ENCODE measurements around the gene CLEC4C. TPM values are rescaled to one million over a fixed set of nuclear protein-coding genes. Genes with fewer than 3 reads are reported as not detected.

Gene CLEC4C
- total RNA-seq, 4 donors from 2014 or later = not detected

- TF ChIP-seq CTCF (IDR thresholded peaks at IDR 0.05) (no peak), POLR2AphosphoS5 (IDR thresholded peaks at IDR 0.05) (no peak), POLR2A (IDR thresholded peaks at IDR 0.05) (no peak), EP300 (IDR thresholded peaks at IDR 0.05; ENCODE audit: low read depth) (no peak)
Observed at GRCh38 chr12:7751394-7751793, 4.2 kb upstream of the CLEC4C start.

GRCh38 chr12:7750350-7750749, 3.2 kb upstream of the CLEC4C start:
- no peaks in the 10 kb centered on the region for H3K27me3 ChIP-seq
- H3K27ac ChIP-seq = no peak overlapping the region
- DNase-seq = no peak
- no peaks in the 10 kb centered on the region for H3K9me3 ChIP-seq
- TF ChIP-seq POLR2AphosphoS5 (IDR thresholded peaks at IDR 0.05) = no peak
- TF ChIP-seq CTCF (IDR thresholded peaks at IDR 0.05) = no peak
- TF ChIP-seq POLR2A (IDR thresholded peaks at IDR 0.05) = no peak
- no peak for TF ChIP-seq EP300 (IDR thresholded peaks at IDR 0.05; ENCODE audit: low read depth)
- WGBS, 2 donors (ENCODE audit: low coverage in 1 of 2) = 84% methylated on average over 6 of the region's 6 CpGs; no CpG with 5 or more reads in 1 of the 2 donors
- intact Hi-C loops (cut with DNase I; ENCODE audit: low total_unique reads) (no loop called here), in situ Hi-C loops (cut with MboI; ENCODE audit: low pct_ligation_motif_present in 1 of 4, low pct_unique_long_range_greater_than_20kb in 1 of 4, low sequenced_read_pairs in 3 of 4) (no loop called here)
- H3K36me3 ChIP-seq = no peaks in the 10 kb centered on the region
- H3K4me1 ChIP-seq = no peaks in the 10 kb centered on the region
- H3K4me3 ChIP-seq = no peak overlapping the region

More at GRCh38 chr12:7751394-7751793, 4.2 kb upstream of the CLEC4C start:
- Histone ChIP-seq H3K4me1 (no peaks in the 10 kb centered on the region), H3K9me3 (no peaks in the 10 kb centered on the region), H3K27me3 (no peaks in the 10 kb centered on the region), H3K27ac (no peak overlapping the region), H3K36me3 (no peaks in the 10 kb centered on the region), H3K4me3 (no peak overlapping the region)
- intact Hi-C loops (cut with DNase I; ENCODE audit: low total_unique reads) = no loop called here
- no peak for DNase-seq
- 85 to 92% methylated on average over 6 to 20 of the region's 20 CpGs for WGBS, 2 donors (ENCODE audit: low coverage in 1 of 2)
- in situ Hi-C loops (cut with MboI; ENCODE audit: low pct_ligation_motif_present in 1 of 4, low pct_unique_long_range_greater_than_20kb in 1 of 4, low sequenced_read_pairs in 3 of 4) = no loop called here

- Histone ChIP-seq H3K27me3 (no peaks in the 10 kb centered on the region), H3K36me3 (no peaks in the 10 kb centered on the region), H3K4me1 (no peaks in the 10 kb centered on the region), H3K9me3 (no peaks in the 10 kb centered on the region), H3K27ac (no peak overlapping the region), H3K4me3 (no peak overlapping the region)
- 70 to 79% methylated on average over 8 of the region's 8 CpGs for WGBS, 2 donors (ENCODE audit: low coverage in 1 of 2)
- DNase-seq = no peak
- TF ChIP-seq CTCF (IDR thresholded peaks at IDR 0.05) (no peak), POLR2A (IDR thresholded peaks at IDR 0.05) (no peak), EP300 (IDR thresholded peaks at IDR 0.05; ENCODE audit: low read depth) (no peak), POLR2AphosphoS5 (IDR thresholded peaks at IDR 0.05) (no peak)
- intact Hi-C loops (cut with DNase I; ENCODE audit: low total_unique reads) (no loop called here), in situ Hi-C loops (cut with MboI; ENCODE audit: low pct_ligation_motif_present in 1 of 4, low pct_unique_long_range_greater_than_20kb in 1 of 4, low sequenced_read_pairs in 3 of 4) (no loop called here)
Observed at GRCh38 chr12:7749442-7749841, 2.3 kb upstream of the CLEC4C start.

GRCh38 chr12:7748852-7749251, 1.7 kb upstream of the CLEC4C start:
- Histone ChIP-seq H3K36me3 (no peaks in the 10 kb centered on the region), H3K27me3 (no peaks in the 10 kb centered on the region), H3K9me3 (no peaks in the 10 kb centered on the region), H3K27ac (no peak overlapping the region), H3K4me3 (no peak overlapping the region), H3K4me1 (no peaks in the 10 kb centered on the region)
- in situ Hi-C loops (cut with MboI; ENCODE audit: low pct_ligation_motif_present in 1 of 4, low pct_unique_long_range_greater_than_20kb in 1 of 4, low sequenced_read_pairs in 3 of 4) = no loop called here
- intact Hi-C loops (cut with DNase I; ENCODE audit: low total_unique reads) = no loop called here
- TF ChIP-seq EP300 (IDR thresholded peaks at IDR 0.05; ENCODE audit: low read depth) (no peak), CTCF (IDR thresholded peaks at IDR 0.05) (no peak), POLR2AphosphoS5 (IDR thresholded peaks at IDR 0.05) (no peak), POLR2A (IDR thresholded peaks at IDR 0.05) (no peak)
- 49 to 65% methylated on average over 2 to 4 of the region's 4 CpGs for WGBS, 2 donors (ENCODE audit: low coverage in 1 of 2)
- DNase-seq = no peak

Measured in transverse colon (tissue), 4 donors.